Measurements from ENCODE around the gene TCF4. TPM values are rescaled to one million over a fixed set of nuclear protein-coding genes. Genes with fewer than 3 reads are reported as not detected.

The TCF4 gene
- total RNA-seq, 2 experiments from 2014 or later, result 75.9 to 76.0 TPM

DNA sequence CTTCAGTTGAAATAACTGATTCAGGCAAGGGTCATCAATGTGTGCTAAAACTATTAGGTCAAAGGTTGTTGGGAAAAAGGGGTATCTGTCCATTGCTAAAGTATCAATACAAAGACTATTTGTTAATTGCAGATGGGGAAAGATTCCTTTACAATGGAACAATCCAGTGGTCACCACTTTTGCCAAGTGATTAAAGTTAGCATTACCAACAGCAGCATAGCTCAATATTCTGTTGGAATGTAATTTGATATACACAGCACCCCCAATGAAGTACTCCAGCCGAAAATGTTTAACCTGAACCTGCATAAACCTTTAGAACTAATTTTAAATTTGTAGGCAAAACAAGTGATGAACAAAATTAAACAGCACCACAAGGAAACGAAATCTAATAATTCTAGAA, 191.0 kb downstream of the TCF4 start:
- Histone ChIP-seq H3K79me2 (ENCODE audit: insufficient read depth, low read depth, low read length) (no peaks in the 10 kb centered on the region; the same call in 1 of the 2 replicates), H3K4me2 (ENCODE audit: low read length) (no peak overlapping the region), H3K27ac (ENCODE audit: low read depth, low read length, poor library complexity, severe bottlenecking) (no peak overlapping the region), H2AFZ (ENCODE audit: low read length) (no peak overlapping the region), H4K20me1 (ENCODE audit: insufficient read depth, low read length) (no peaks in the 10 kb centered on the region), H3K36me3 (ENCODE audit: insufficient read depth, low read length) (peaks cover 14% of the 10 kb centered on the region), H3K4me1 (ENCODE audit: insufficient read depth, low read length, poor library complexity, severe bottlenecking) (no peaks in the 10 kb centered on the region), H3K9me2 (ENCODE audit: insufficient read depth, low read length) (no peaks in the 10 kb centered on the region), H3K4me3 (ENCODE audit: low read depth, low read length, poor library complexity, severe bottlenecking) (no peak overlapping the region), H3K9me3 (ENCODE audit: low read length) (no peaks in the 10 kb centered on the region)
- BruUV-seq (replicated peaks), result no TSS peak
- intact Hi-C loops (cut with micrococcal nuclease; ENCODE audit: unreplicated experiment), result no loop called here
- no peak for DNase-seq (ENCODE audit: low spot score)
- POLR2A ChIA-PET, result interaction anchor here (0.7 kb wide), 1 partner anchor 54 kb away, joined by 3 read pairs; no protein-coding TSS in a partner anchor
- TF ChIP-seq, protein P1, sequence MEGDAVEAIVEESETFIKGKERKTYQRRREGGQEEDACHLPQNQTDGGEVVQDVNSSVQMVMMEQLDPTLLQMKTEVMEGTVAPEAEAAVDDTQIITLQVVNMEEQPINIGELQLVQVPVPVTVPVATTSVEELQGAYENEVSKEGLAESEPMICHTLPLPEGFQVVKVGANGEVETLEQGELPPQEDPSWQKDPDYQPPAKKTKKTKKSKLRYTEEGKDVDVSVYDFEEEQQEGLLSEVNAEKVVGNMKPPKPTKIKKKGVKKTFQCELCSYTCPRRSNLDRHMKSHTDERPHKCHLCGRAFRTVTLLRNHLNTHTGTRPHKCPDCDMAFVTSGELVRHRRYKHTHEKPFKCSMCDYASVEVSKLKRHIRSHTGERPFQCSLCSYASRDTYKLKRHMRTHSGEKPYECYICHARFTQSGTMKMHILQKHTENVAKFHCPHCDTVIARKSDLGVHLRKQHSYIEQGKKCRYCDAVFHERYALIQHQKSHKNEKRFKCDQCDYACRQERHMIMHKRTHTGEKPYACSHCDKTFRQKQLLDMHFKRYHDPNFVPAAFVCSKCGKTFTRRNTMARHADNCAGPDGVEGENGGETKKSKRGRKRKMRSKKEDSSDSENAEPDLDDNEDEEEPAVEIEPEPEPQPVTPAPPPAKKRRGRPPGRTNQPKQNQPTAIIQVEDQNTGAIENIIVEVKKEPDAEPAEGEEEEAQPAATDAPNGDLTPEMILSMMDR (conservative IDR thresholded peaks at IDR 0.05; ENCODE audit: low read length), result no peak
- TF ChIP-seq EZH2phosphoT487 (IDR thresholded peaks at IDR 0.05; ENCODE audit: borderline replicate concordance, low read depth, low read length), result no peak
- CTCF ChIA-PET (ENCODE audit: unreplicated experiment), result no interaction called here

DNA sequence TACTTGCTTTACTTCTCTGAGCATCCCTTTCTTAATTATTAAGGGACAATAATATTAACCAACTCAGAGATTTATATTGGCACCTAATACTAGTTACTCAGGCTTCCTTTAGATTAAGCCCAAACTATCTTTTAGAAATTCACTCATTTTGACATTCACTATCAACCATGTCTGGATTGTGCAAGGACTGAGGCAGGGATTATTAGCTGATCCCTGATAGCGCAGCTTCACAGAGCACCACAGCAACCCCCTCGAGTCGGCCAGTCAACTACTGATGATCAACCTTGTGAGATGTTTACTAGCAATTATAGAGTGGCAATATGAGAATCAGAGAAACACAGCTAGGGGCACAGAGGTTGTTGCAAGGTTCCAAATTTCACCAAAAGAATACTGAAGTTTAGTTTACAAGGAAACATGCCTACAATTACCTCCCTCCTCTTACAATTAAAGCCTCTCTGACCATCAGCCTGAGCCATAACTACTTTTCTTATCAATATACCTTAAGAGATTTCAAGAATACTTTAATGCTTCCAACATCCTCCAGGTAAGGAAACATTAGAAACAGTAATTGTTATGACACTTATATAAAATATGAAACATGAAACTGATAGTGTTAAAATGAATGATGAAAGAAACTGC, 191.6 kb downstream of the TCF4 start:
- ChIA-PET POLR2A (no interaction called here), CTCF (ENCODE audit: unreplicated experiment) (no interaction called here)
- intact Hi-C loops (cut with micrococcal nuclease; ENCODE audit: unreplicated experiment), result no loop called here
- Histone ChIP-seq H3K4me2 (ENCODE audit: low read length) (no peak overlapping the region), H2AFZ (ENCODE audit: low read length) (no peak overlapping the region), H3K4me1 (ENCODE audit: insufficient read depth, low read length, poor library complexity, severe bottlenecking) (no peaks in the 10 kb centered on the region), H3K9me2 (ENCODE audit: insufficient read depth, low read length) (no peaks in the 10 kb centered on the region), H3K9me3 (ENCODE audit: low read length) (no peaks in the 10 kb centered on the region), H3K36me3 (ENCODE audit: insufficient read depth, low read length) (peaks cover 12% of the 10 kb centered on the region; the same call in 1 of the 2 replicates), H4K20me1 (ENCODE audit: insufficient read depth, low read length) (no peaks in the 10 kb centered on the region), H3K79me2 (ENCODE audit: insufficient read depth, low read depth, low read length) (no peaks in the 10 kb centered on the region; the same call in 1 of the 2 replicates), H3K27ac (ENCODE audit: low read depth, low read length, poor library complexity, severe bottlenecking) (no peak overlapping the region), H3K4me3 (ENCODE audit: low read depth, low read length, poor library complexity, severe bottlenecking) (no peak overlapping the region)
- no TSS peak for BruUV-seq (replicated peaks)
- TF ChIP-seq, protein P1 (conservative IDR thresholded peaks at IDR 0.05; ENCODE audit: low read length), result no peak
- no peak for TF ChIP-seq EZH2phosphoT487 (IDR thresholded peaks at IDR 0.05; ENCODE audit: borderline replicate concordance, low read depth, low read length)
- no peak for DNase-seq (ENCODE audit: low spot score)

DNA sequence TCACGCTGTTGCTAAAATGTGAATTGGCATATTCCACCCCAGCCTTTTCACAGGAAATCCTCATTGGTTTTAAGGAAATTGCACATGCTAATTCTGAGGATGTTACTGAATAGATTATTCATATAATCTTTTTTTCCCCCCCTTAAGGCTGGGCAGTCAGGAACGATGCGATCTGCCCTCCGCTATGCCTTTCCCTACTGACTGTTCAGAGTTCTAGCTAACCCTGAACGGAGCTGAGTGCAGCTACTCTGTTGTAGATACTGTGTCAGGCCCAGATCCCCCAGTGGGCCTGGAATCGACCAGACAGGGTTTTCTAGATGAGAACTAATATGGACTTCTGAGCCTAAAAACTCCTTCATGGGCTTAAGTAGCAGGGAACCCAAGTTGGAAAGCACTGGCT, 192.2 kb downstream of the TCF4 start:
- Histone ChIP-seq H3K4me2 (ENCODE audit: low read length) (no peak overlapping the region), H3K9me3 (ENCODE audit: low read length) (no peaks in the 10 kb centered on the region), H3K79me2 (ENCODE audit: insufficient read depth, low read depth, low read length) (no peaks in the 10 kb centered on the region; the same call in 1 of the 2 replicates), H3K4me3 (ENCODE audit: low read depth, low read length, poor library complexity, severe bottlenecking) (no peak overlapping the region), H3K9me2 (ENCODE audit: insufficient read depth, low read length) (no peaks in the 10 kb centered on the region), H3K4me1 (ENCODE audit: insufficient read depth, low read length, poor library complexity, severe bottlenecking) (no peaks in the 10 kb centered on the region), H3K27ac (ENCODE audit: low read depth, low read length, poor library complexity, severe bottlenecking) (no peak overlapping the region), H2AFZ (ENCODE audit: low read length) (no peak overlapping the region), H3K36me3 (ENCODE audit: insufficient read depth, low read length) (peaks cover 12% of the 10 kb centered on the region; the same call in 1 of the 2 replicates), H4K20me1 (ENCODE audit: insufficient read depth, low read length) (no peaks in the 10 kb centered on the region)
- intact Hi-C loops (cut with micrococcal nuclease; ENCODE audit: unreplicated experiment), result no loop called here
- ChIA-PET POLR2A (no interaction called here), CTCF (ENCODE audit: unreplicated experiment) (no interaction called here)
- no peak for DNase-seq (ENCODE audit: low spot score)
- TF ChIP-seq, protein P1 (conservative IDR thresholded peaks at IDR 0.05; ENCODE audit: low read length), result no peak
- BruUV-seq (replicated peaks), result no TSS peak

Data from OCI-LY7 (cell line).